Lower leg skin (tissue), 3 donors: Measurements from ENCODE around the gene SLC27A4.

ENCODE experiments used
- POLR2A ChIP-seq, 2 donors: fragments of 450-650 bp; IDR thresholded peaks; one replicate each; pipeline ENCODE4 v1.6.1; 2016 to 2017; ENCODE audit warnings: antibody characterized with exemption in 2 of 2, mild to moderate bottlenecking in 1 of 2, moderate library complexity in 1 of 2
- TF ChIP-seq, protein P1 (sequence below), 3 donors: fragments of 450-650 bp; IDR thresholded peaks; one replicate each; pipeline ENCODE4 v1.5.1; 2016; ENCODE audit warnings: antibody characterized with exemption in 3 of 3, mild to moderate bottlenecking in 3 of 3, moderate library complexity in 2 of 3

DNA sequence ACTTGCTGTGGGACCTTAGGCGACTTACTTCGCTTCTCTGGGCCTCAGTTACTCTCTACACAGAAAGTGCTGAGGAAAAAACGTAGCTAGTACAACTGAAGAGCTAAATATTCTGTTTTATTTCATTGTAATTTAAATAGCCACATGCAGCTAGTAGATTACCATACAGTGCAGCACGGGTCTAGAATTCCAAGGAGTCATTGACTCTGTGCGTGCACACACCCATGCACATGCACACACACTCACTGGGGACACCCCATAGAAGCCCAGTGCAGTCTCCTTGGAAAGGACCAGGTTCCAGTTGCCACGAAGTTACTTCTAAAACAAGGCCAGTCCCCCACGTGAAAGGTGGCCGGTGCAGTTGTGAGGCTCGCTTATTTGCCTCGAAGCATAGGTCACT is 47.8 kb downstream of the SLC27A4 start:
- TF ChIP-seq, protein P1, sequence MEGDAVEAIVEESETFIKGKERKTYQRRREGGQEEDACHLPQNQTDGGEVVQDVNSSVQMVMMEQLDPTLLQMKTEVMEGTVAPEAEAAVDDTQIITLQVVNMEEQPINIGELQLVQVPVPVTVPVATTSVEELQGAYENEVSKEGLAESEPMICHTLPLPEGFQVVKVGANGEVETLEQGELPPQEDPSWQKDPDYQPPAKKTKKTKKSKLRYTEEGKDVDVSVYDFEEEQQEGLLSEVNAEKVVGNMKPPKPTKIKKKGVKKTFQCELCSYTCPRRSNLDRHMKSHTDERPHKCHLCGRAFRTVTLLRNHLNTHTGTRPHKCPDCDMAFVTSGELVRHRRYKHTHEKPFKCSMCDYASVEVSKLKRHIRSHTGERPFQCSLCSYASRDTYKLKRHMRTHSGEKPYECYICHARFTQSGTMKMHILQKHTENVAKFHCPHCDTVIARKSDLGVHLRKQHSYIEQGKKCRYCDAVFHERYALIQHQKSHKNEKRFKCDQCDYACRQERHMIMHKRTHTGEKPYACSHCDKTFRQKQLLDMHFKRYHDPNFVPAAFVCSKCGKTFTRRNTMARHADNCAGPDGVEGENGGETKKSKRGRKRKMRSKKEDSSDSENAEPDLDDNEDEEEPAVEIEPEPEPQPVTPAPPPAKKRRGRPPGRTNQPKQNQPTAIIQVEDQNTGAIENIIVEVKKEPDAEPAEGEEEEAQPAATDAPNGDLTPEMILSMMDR (IDR thresholded peaks at IDR 0.05), result no peak
- TF ChIP-seq POLR2A (IDR thresholded peaks at IDR 0.05), result no peak
